Stimulated activated CD4-positive, alpha-beta T cell treated with anti-CD3 and anti-CD28 coated beads, Interleukin-12 subunit alpha, Interleukin-12 subunit beta, amount 100 ng/mL, for 48 hours (primary cell): ENCODE data around the gene SIRT7.
"Not testable (repeated sequence)": the region's sequence is repeated elsewhere in the genome, so short reads cannot be mapped to it uniquely, and the experiment has no call there.

Experiments
- DNase-seq, 3 donors: peaks; one replicate each; pipeline ENCODE4 v3.0.0-alpha.2; 2020; ENCODE audit warnings: low read depth in 2 of 3, low spot score in 1 of 3

Gene SIRT7

DNA sequence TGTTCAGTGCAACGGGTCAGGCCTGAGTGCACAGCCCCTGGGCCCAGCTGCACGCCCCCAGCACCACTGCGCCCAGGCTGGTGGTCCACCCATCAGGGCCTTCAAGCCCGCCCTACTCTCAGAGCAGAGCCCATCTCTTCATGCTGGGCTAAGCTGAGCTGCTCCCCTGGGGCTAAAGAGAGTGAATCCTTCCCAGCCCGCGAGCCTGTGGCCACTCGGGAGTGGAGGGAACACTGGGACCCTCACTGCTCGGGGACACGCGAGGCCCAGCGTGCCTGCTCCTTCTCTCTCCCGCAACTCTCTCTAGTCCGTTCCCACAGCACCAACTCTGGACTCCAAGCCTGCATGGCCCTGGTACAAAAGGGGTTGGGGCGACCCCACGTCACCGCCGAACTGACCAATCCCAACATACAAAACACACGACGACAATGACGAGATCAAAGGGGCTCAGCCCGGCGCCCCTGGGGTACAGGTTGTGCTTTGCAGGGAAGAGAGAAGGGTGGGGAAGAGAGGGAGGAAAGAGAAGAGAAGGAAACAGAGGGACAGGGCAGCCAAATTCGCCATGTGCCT, 4.1 kb upstream of the SIRT7 start:
- no peak for DNase-seq

GRCh38 chr17:81921537-81921862, 3.5 kb upstream of the SIRT7 start:
- DNase-seq, result no peak

GRCh38 chr17:81920612-81921536, 2.9 kb upstream of the SIRT7 start:
- no peak for DNase-seq

DNA sequence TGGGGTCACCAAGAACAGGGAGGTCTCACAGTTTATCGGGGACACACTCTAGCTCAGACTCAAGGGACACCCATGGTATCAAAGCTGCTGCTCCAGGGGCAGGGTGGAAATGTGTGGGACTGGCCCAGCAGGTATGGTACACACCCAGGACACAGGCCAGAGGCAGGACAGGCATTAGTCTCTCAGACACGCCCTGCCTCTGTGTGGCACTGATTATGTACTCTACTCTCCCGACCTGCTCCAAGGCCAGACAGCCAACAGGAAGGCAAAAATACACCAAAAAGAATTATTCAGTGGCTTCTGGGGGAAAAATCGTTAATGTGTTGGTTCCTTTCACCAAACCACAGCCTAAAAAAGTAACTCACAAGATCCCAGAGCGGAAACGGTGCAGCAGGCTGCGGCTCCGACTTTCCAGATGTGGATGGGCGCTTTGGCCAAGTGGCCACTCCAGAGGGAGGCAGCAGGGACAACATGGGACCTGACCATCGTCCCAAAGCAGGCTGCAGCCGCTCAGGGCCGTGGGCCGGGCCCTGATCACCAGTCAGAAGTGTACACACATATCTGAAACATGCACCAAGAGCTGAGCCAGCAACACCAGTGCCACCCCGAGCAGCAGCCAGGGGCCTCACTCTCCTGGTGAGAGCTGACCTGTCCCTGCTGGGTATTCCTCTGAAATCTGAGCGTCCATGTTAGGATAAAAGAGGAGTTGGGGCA, 1.0 kb upstream of the SIRT7 start:
- DNase-seq, result no peak

- DNase-seq, result not testable (repeated sequence)
These were observed 325 bp upstream of the SIRT7 start for GRCh38 chr17:81918333-81918669.

DNA sequence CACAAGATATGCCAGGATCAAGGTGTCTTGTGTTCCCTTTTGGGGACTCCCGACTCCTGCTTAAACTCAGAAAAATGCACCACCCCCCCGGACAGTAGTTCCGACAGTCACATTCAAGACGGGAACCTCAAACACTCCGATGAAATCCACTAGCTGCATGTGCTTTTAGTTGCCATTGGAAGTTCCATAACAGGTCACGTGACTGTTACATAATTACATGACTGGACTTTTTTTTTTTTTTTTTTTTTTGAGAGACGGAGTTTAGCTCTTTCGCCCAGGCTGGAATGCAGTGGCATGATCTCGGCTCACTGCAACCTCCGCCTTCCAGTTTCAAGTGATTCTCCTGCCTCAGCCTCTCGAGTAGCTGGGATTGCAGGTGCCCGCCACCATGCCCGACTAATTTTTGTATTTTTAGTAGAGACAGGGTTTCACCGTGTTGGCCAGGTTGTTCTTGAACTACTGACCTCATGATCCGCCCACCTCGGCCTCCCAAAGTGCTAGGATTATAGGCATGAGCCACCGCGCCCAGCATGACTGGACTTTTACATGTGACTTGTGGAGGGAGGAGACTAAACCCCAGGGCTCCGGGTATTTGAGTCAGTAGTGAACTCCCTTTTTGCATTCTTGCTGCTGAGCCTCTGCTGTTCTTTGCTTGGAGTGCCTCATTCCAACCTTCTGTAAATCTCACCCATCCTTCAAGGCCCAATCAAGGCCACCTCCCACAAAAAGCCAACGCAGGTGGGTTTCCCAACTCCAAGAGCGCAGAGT, 1.6 kb downstream of the SIRT7 start:
- DNase-seq, result no peak

- DNase-seq, result no peak
These were observed 2.6 kb downstream of the SIRT7 start for GRCh38 chr17:81915331-81915730.

DNA sequence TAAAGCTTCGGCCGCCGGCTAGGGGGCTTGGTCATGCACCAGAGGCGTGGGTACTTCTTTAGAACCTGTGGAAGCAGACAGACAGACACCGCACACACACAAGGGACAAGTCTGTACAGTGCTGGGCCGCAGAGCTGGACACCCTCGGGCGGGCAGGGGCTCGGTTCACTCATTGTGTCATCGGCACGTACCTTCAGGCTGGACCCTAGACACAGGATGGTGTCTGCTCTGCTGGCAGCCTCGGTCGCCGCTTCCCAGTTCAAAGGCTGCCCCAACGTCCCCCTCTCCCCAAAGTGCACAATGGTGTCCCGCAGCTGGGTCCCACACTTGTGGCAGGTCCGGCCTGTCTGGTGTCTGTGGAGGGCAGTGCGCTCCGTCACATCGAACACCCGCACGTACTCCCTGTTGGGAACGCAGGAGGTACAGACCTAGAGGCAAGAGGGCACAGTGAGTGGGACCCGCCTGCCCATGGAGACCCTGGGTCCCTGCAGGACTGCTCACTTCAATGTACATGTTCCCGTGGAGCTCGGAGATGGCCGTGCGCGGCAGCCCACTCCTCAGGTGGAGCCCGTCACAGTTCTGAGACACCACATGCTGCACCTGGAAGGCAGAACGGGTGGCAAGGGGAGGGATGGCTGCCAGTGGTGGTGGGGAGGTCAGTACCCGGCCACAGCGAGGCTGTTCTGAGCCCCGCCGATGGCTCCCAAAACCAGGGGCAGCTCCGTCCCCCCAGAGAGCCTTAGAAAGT, 3.7 kb downstream of the SIRT7 start:
- DNase-seq, result no peak

DNA sequence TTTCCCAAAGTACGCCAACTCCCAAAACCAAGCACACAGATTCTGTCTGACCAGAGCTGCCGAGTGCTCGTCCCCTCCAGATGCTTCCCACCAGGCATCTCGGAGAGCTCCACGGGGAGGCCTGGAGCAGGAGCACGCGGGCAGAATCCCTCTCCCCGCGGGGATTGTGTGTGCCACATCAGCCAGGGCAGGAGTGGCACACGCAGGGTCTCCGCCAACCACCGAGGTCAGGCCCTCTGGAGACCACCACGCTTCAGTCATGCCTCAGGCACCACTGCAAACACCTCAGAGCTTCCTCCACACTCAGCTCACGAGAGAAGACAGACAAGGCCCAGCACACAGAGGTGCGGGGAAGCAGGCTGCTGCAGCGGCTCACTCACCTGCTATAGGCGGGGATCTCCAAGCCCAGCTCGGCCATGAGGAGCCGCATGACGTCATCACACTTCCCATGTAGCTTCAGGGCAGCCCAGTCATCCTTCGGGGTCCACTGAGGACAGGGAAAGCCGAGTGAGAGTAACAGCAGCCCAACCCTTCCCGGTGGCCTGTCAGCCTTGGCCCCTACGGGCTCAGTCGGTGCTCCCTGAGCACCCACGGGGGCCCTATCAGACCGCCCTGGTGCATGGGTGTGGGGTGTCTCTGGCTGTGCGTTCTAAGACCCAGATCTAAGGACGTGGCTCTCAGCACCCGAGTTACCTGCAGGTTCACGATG, 4.4 kb downstream of the SIRT7 start:
- no peak for DNase-seq

GRCh38 chr17:81912441-81913309, 5.3 kb downstream of the SIRT7 start:
- DNase-seq, result no peak

GRCh38 chr17:81911969-81912368, 6.0 kb downstream of the SIRT7 start:
- DNase-seq, result no peak

DNA sequence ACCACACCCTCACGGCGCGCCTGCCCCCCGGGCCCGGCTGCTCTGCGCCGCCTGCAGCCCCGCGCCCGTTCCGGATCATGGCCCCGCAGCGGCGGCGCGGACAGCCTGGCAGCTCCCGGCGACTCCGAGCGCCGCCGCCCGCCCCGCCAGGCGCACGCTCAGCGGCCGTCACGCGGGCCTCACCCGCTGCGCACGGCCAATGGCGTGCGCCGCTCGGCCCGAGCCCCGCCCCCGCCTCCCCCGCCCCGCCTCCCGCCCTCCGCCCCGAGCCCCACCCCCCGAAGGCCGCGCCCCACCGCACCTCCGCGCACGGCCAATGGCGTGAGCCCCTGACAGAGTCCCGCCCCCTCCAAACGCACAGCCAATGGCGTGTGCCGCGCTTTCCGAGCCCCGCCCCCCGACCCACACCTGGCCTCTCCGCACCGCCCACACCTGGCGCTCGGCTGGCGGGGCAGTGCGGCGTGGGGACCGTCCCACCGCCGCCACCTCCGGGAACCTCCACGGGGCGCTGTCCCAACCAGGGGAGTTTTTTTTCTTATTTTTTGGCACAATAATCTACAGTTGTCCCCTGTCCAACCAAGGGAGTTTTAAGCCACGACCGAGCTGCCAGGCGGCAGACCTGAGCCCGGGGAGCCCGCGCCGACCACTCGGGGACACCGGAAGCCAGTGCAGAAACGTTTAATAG, 6.6 kb downstream of the SIRT7 start, which contains the start of gene PCYT2:
Gene PCYT2 (minus strand): TSS at position 123 of the 685 bp plus-strand sequence. CDS start 44 bp downstream, at position 79.
- DNase-seq, result peak; percentile 88 to 91 (median 88)

- no peak for DNase-seq
These were observed 7.1 kb downstream of the SIRT7 start for GRCh38 chr17:81910840-81911276.

GRCh38 chr17:81909966-81910839, 7.8 kb downstream of the SIRT7 start:
- no peak for DNase-seq

DNA sequence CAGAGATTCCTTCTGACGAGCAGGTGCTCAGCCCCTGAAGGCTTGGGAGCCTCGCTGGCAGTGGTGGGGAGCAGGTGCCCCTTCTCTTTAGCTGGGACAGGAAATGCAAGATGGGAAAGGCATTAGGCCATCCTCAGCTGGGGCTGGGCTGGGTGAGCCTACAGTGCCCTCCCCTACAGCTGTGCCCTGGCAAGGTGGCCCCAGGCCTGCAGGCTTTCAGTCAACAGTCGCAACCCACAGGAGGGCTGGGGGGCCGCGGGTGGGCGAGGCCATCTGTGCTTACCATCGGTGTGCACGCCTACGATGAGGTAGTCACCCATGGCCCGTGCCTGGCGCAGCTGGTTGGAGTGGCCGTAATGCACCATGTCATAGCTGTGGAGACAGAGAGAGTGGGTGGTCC, 8.7 kb downstream of the SIRT7 start:
- DNase-seq, result no peak

GRCh38 chr17:81908793-81909192, 9.2 kb downstream of the SIRT7 start:
- DNase-seq, result no peak
